Large intestine (tissue), 3 donors: ENCODE data around the gene SERPINB6. TPM values are rescaled to one million over a fixed set of nuclear protein-coding genes. Genes with fewer than 3 reads are reported as not detected.
"Not testable (repeated sequence)": the region's sequence is repeated elsewhere in the genome, so short reads cannot be mapped to it uniquely, and the experiment has no call there.

ENCODE experiments used
- DNase-seq, 2 donors: peaks; one replicate each; pipeline versions ENCODE4 v3.0.0 to v3.0.0-alpha.2; 2013
- H3K27ac ChIP-seq: one replicate; pipeline ENCODE4 v1.5.1; 2013; ENCODE audit warnings: low read length
- H3K27me3 ChIP-seq: 2 replicates; pipeline ENCODE4 v1.6.1; 2013; ENCODE audit warnings: low read length; ENCODE audit not compliant: control insufficient read depth, insufficient read depth
- H3K36me3 ChIP-seq: 2 replicates; pipeline ENCODE4 v1.6.1; 2013; ENCODE audit warnings: low read length; ENCODE audit not compliant: control insufficient read depth, insufficient read depth
- H3K4me1 ChIP-seq: one replicate; pipeline ENCODE4 v1.6.1; 2013; ENCODE audit warnings: low read length; ENCODE audit not compliant: control insufficient read depth, insufficient read depth
- H3K4me3 ChIP-seq: one replicate; pipeline ENCODE4 v1.5.1; 2013; ENCODE audit warnings: low read length
- H3K9me3 ChIP-seq: one replicate; pipeline ENCODE4 v1.6.1; 2013; ENCODE audit warnings: mild to moderate bottlenecking, low read depth, low read length, moderate library complexity; ENCODE audit not compliant: control insufficient read depth
- WGBS: methylation state at CpG from one replicate; pipeline ENCODE4 v1.1.5; 2013; ENCODE audit warnings: low lambda C conversion rate; ENCODE audit not compliant: insufficient coverage; 5-methylcytosine and 5-hydroxymethylcytosine counted together
- polyA plus RNA-seq: library from polyadenylated mRNA; unstranded; fragments of 120-200 nt; gene quantifications from one replicate; pipeline ENCODE4 v1.2.1, GENCODE V29; 2013

SERPINB6 gene
- polyA plus RNA-seq, 1 donor, result 279 TPM

- Histone ChIP-seq H3K36me3 (peaks cover 62% of the 10 kb centered on the region), H3K27ac (no peak overlapping the region), H3K4me3 (no peak overlapping the region), H3K9me3 (no peaks in the 10 kb centered on the region), H3K27me3 (no peaks in the 10 kb centered on the region), H3K4me1 (peaks cover 20% of the 10 kb centered on the region)
- WGBS, result 90% methylated on average over 2 of the region's 6 CpGs
- no peak for DNase-seq
Observed at GRCh38 chr6:2949536-2950083, 21.8 kb downstream of the SERPINB6 start.

GRCh38 chr6:2949121-2949520 lies 22.2 kb downstream of the SERPINB6 start:
- H3K27ac ChIP-seq, result no peak overlapping the region
- no peaks in the 10 kb centered on the region for H3K9me3 ChIP-seq
- H3K36me3 ChIP-seq, result peaks cover 58% of the 10 kb centered on the region
- H3K27me3 ChIP-seq, result no peaks in the 10 kb centered on the region
- H3K4me1 ChIP-seq, result peaks cover 20% of the 10 kb centered on the region
- DNase-seq, result no peak
- no CpG with 5 or more reads among the region's 12 CpGs for WGBS
- no peak overlapping the region for H3K4me3 ChIP-seq

GRCh38 chr6:2948228-2949025 lies 22.9 kb downstream of the SERPINB6 start:
- peaks cover 20% of the 10 kb centered on the region for H3K4me1 ChIP-seq
- no peak for DNase-seq
- no peak overlapping the region for H3K4me3 ChIP-seq
- H3K27ac ChIP-seq, result no peak overlapping the region
- H3K9me3 ChIP-seq, result no peaks in the 10 kb centered on the region
- no CpG with 5 or more reads among the region's 30 CpGs for WGBS
- peaks cover 56% of the 10 kb centered on the region for H3K36me3 ChIP-seq
- no peaks in the 10 kb centered on the region for H3K27me3 ChIP-seq

- Histone ChIP-seq H3K4me1 (peaks cover 15% of the 10 kb centered on the region), H3K9me3 (no peaks in the 10 kb centered on the region), H3K36me3 (peaks cover 50% of the 10 kb centered on the region), H3K27me3 (no peaks in the 10 kb centered on the region), H3K27ac (no peak overlapping the region), H3K4me3 (no peak overlapping the region)
- no CpG with 5 or more reads among the region's 7 CpGs for WGBS
- DNase-seq, result no peak
Observed at GRCh38 chr6:2947445-2947844, 23.9 kb downstream of the SERPINB6 start.

GRCh38 chr6:2945153-2945452 lies 26.3 kb downstream of the SERPINB6 start:
- Histone ChIP-seq H3K27ac (no peak overlapping the region), H3K9me3 (no peaks in the 10 kb centered on the region), H3K36me3 (peaks cover 31% of the 10 kb centered on the region), H3K4me1 (peaks cover 6% of the 10 kb centered on the region), H3K27me3 (no peaks in the 10 kb centered on the region), H3K4me3 (no peak overlapping the region)
- no CpG with 5 or more reads among the region's 8 CpGs for WGBS
- DNase-seq, result no peak

GRCh38 chr6:2944405-2945152 lies 26.8 kb downstream of the SERPINB6 start:
- no CpG with 5 or more reads among the region's 7 CpGs for WGBS
- DNase-seq, result no peak
- H3K36me3 ChIP-seq, result peaks cover 28% of the 10 kb centered on the region
- no peaks in the 10 kb centered on the region for H3K9me3 ChIP-seq
- peaks cover 6% of the 10 kb centered on the region for H3K4me1 ChIP-seq
- no peaks in the 10 kb centered on the region for H3K27me3 ChIP-seq
- H3K27ac ChIP-seq, result no peak overlapping the region
- H3K4me3 ChIP-seq, result no peak overlapping the region

GRCh38 chr6:2943564-2943955 lies 27.8 kb downstream of the SERPINB6 start:
- Histone ChIP-seq H3K4me1 (peaks cover 6% of the 10 kb centered on the region), H3K9me3 (no peaks in the 10 kb centered on the region), H3K27me3 (no peaks in the 10 kb centered on the region), H3K4me3 (no peak overlapping the region), H3K27ac (no peak overlapping the region), H3K36me3 (peaks cover 18% of the 10 kb centered on the region)
- no peak for DNase-seq
- no CpG with 5 or more reads among the region's 5 CpGs for WGBS

- peak in 1 of 2 donors; percentile 64 for DNase-seq
- Histone ChIP-seq H3K4me1 (peaks cover 6% of the 10 kb centered on the region), H3K27ac (no peak overlapping the region), H3K9me3 (no peaks in the 10 kb centered on the region), H3K36me3 (peaks cover 13% of the 10 kb centered on the region), H3K27me3 (no peaks in the 10 kb centered on the region), H3K4me3 (no peak overlapping the region)
- 81% methylated on average over 3 of the region's 12 CpGs for WGBS
Observed at GRCh38 chr6:2942914-2943563, 28.3 kb downstream of the SERPINB6 start.

- DNase-seq, H3K36me3 ChIP-seq, H3K4me1 ChIP-seq, H3K27ac ChIP-seq, H3K27me3 ChIP-seq, H3K4me3 ChIP-seq, H3K9me3 ChIP-seq: not testable (repeated sequence)
- no CpG with 5 or more reads among the region's 21 CpGs for WGBS
Observed at GRCh38 chr6:2942116-2942515, 29.3 kb downstream of the SERPINB6 start.

GRCh38 chr6:2940851-2941250 lies 30.5 kb downstream of the SERPINB6 start:
- Histone ChIP-seq H3K4me1 (peaks cover 6% of the 10 kb centered on the region), H3K9me3 (peaks cover 2% of the 10 kb centered on the region), H3K27ac (no peak overlapping the region), H3K36me3 (no peaks in the 10 kb centered on the region), H3K27me3 (no peaks in the 10 kb centered on the region), H3K4me3 (no peak overlapping the region)
- WGBS, result no CpG with 5 or more reads among the region's 3 CpGs
- DNase-seq, result no peak
